Measurements from ENCODE around the gene RAPGEF4. TPM values are rescaled to one million over a fixed set of nuclear protein-coding genes. Genes with fewer than 3 reads are reported as not detected.
"Not testable (repeated sequence)": the region's sequence is repeated elsewhere in the genome, so short reads cannot be mapped to it uniquely, and the experiment has no call there.

The RAPGEF4 gene
- total RNA-seq, 1 experiment from 2014 or later, result 0.23 TPM

DNA sequence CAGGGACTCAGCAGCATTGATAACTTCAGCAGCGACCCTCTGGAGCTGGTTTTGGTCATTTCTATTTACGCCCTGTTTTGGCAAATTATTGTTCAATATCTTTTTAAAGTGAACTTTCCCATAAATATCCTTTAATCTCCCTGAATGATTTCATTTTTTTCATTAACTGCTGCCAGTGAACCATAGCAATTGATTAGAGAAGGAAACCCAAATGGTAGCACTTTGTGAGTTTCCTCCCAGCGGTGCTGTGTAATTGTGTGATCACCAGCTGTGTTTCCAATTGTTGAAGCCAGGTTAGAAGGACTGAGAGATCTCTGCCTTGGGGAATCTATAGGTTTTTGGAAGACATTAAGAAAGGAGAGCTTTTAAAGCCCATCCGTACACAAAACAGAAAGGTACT lies 356.3 kb downstream of the RAPGEF4 start:
- DNase-seq (ENCODE audit: low read depth), result no peak

DNA sequence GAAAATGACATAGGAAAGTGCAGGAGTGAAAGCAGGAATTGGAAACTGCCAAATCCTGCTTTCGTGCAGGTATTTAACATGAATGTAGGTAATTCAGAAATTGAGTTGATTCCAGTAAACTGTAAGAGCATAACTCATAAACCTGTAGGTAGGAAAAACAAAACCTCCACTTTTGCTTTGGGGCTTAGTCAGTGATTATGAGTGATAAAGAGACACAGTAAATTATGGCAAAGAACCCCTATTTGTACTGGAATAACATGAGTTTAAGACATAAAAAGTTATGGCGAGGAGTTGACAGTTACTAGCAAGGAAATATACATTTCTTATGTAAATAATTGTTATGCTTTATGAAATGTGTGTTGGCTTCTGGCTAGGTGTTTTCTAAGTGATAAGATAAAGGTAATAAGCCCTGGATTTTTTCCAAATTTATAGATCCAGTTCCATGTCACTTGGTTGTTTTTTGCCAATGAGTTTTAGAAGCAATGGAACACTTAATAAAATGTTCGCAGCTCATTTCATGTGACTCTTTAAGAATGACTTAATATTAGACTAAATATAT lies 357.3 kb downstream of the RAPGEF4 start:
- DNase-seq (ENCODE audit: low read depth), result no peak

DNA sequence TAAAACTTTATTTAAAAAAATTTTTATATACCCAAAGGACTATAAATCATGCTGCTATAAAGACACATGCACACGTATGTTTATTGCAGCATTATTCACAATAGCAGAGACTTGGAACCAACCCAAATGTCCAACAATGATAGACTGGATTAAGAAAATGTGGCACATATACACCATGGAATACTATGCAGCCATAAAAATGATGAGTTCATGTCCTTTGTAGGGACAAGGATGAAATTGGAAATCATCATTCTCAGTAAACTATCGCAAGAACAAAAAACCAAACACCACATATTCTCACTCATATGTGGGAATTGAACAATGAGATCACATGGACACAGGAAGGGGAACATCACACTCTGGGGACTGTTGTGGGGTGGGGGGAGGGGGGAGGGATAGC lies 358.0 kb downstream of the RAPGEF4 start:
- not testable (repeated sequence) for DNase-seq (ENCODE audit: low read depth)

DNA sequence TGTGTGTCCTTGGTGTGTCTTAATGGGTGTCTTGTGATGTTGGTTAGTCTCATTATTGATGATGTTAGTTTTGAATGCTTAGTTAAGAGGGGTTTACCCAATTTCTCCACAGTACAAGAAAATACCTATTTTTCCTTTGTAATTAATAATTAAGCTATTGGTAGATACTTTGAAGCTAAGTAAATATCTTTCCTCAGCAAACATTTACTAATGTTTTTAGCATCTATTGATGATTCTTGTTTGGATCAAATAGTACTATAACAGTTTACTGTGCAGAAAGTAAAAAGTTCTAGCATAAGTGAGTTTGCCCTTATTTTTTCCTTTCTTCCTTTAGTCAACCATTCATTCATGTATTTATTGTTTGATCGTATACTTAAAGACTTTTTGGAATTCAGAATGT lies 359.1 kb downstream of the RAPGEF4 start:
- no peak for DNase-seq (ENCODE audit: low read depth)

DNA sequence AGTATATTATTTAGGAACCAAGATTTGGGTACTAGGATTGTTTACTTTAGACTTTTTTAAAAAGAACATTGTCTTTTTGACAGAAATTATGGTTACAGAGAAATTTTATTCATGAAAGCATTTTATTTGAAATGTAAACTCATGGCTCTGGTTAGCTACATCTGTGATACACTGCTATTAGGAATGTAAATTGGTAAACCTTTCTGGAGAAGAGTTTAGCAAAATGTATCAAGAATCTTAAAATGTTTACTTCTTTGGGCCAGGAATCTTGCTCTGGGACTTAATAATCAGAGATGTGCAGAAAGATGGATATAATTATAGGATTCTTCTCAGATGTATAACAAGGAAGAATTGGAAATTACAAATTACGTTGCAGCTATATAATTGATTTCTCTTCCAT lies 359.7 kb downstream of the RAPGEF4 start:
- DNase-seq (ENCODE audit: low read depth), result no peak

DNA sequence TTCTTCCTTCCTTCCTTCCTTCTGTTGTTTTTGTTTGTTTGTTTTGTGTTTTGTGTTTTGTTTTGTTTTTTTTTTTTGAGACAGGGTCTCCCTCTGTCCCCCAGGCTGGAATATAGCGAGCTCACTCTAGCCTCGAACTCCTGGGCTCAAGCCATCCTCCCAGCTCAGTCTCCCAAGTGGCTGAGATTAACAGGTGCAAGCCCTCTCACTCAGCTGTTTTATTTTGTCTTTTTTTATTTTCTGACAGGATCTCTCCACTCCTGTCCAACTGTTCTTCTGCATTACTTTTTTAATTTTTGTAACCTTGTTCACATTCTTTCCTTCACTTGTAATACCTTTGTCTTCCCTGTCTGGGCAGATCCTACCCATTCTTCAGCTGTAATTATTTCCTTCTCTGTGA lies 363.6 kb downstream of the RAPGEF4 start:
- peak; percentile 58 for DNase-seq (ENCODE audit: low read depth)

DNA sequence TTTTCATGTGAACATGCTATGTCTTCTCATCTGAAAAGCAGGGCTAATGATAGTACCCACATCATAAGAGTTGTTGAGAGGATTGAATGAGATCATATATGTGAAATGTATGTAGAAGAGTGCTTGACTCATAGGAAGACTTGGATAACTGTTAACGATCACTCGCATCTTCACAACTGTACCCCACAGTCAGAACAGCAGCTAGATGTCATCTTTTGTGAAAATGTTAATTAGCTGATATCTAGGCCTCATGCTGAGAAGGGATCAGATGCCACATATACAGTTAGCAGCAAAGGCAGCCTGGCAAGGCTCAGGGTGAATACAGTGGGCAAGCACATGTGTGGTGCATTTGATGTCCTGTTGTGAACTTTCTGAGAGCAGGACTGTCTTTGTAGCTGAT lies 364.2 kb downstream of the RAPGEF4 start:
- no peak for DNase-seq (ENCODE audit: low read depth)

DNA sequence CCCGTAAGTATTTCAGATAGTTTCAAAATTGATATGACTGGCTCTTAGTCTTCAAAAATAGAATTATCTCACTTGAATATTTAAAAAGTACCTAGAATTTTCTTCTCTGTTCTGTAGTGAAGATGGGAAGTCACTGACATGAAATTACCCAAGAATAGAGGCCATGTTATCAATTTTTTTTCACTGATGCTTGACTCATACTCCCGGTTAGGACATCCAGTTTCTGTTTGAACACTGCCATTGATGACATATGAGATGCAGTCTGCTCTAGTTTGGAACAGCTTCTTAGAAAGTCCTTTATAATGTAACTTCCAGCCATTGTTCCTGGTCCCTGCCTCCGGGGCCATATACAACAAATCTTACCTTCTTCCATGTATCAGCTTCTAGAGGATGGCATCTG lies 366.0 kb downstream of the RAPGEF4 start:
- DNase-seq (ENCODE audit: low read depth), result peak; percentile 71

Other genes starting within 250 kb of the RAPGEF4 start
- gene PDK1, start 179.8 kb upstream of the RAPGEF4 start, total RNA-seq (2014; rRNA removed), result 34.1 and 34.7 TPM in 2 replicates